ENCODE measurements around the gene PLTP.
"Not testable (repeated sequence)": the region's sequence is repeated elsewhere in the genome, so short reads cannot be mapped to it uniquely, and the experiment has no call there.

PLTP gene

GRCh38 chr20:45907219-45907948 is 4.6 kb downstream of the PLTP start:
- TF ChIP-seq ZFX (IDR thresholded peaks at IDR 0.05) (no peak), CTCF (conservative IDR thresholded peaks at IDR 0.05) (no peak)
- no peak overlapping the region for H3K27ac ChIP-seq

- no peak for TF ChIP-seq ZFX (IDR thresholded peaks at IDR 0.05)
- TF ChIP-seq CTCF (conservative IDR thresholded peaks at IDR 0.05), result no peak
Observed at GRCh38 chr20:45905505-45906079, 6.4 kb downstream of the PLTP start.

GRCh38 chr20:45904583-45905504 is 7.1 kb downstream of the PLTP start:
- H3K27ac ChIP-seq, result no peak overlapping the region
- TF ChIP-seq CTCF (conservative IDR thresholded peaks at IDR 0.05), result no peak
- no peak for TF ChIP-seq ZFX (IDR thresholded peaks at IDR 0.05)

More at GRCh38 chr20:45905505-45906079, 6.4 kb downstream of the PLTP start:
- no peak overlapping the region for H3K27ac ChIP-seq

- TF ChIP-seq ZFX (IDR thresholded peaks at IDR 0.05) (no peak), CTCF (conservative IDR thresholded peaks at IDR 0.05) (no peak)
Observed at GRCh38 chr20:45902199-45902701, 9.7 kb downstream of the PLTP start.

GRCh38 chr20:45901332-45901731 is 10.6 kb downstream of the PLTP start:
- not testable (repeated sequence) for H3K27ac ChIP-seq

More at GRCh38 chr20:45902199-45902701, 9.7 kb downstream of the PLTP start:
- no peak overlapping the region for H3K27ac ChIP-seq

- no peak overlapping the region for H3K27ac ChIP-seq
- TF ChIP-seq ZFX (IDR thresholded peaks at IDR 0.05) (no peak), CTCF (conservative IDR thresholded peaks at IDR 0.05) (no peak)
Observed at GRCh38 chr20:45899046-45899835, 12.7 kb downstream of the PLTP start.

- TF ChIP-seq ZFX (IDR thresholded peaks at IDR 0.05), result no peak
- no peak for TF ChIP-seq CTCF (conservative IDR thresholded peaks at IDR 0.05)
- no peak overlapping the region for H3K27ac ChIP-seq
Observed at GRCh38 chr20:45898285-45898684, 13.7 kb downstream of the PLTP start.

Measured in C4-2B (cell line).